ENCODE results near the gene ANKRD35.

DNA sequence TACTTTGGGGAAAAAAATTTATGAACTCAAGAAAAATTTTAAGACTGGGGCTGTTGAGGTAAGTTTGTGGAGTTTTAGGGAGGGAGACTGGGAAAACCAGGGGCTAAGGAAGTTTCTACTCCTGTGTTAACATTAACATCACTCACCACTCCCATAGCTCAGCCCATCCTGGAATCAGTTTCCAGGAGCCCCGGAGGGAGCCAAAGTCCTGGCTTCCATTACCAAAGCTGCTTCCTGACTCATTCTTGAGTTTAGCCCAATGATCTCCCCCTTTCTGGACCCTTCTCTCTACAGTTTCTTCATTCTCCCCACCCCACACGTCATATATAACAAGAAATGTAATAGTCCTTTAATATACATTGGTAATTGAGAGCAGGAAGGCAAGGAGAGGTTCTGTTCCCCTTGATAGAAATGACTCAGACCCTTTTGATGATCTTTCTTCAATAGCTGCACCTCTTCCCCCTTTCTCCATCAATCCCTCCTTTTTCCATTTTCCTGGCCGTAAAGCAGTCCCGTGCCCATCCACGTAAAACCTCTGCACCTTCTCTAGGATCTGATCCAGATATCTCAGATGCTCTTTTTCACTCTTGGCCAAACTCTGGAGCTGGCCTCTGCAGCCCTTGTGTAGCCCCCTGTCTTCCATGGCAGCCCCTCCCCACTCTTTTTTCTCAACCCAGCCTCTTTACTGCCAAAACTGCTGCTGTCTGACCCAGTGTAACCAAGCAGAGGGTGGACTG is 22.2 kb downstream of the ANKRD35 start:
- TF ChIP-seq EZH2 (optimal IDR thresholded peaks at IDR 0.05; ENCODE audit: low read depth, low read length) = no peak
- TF ChIP-seq, protein P1, sequence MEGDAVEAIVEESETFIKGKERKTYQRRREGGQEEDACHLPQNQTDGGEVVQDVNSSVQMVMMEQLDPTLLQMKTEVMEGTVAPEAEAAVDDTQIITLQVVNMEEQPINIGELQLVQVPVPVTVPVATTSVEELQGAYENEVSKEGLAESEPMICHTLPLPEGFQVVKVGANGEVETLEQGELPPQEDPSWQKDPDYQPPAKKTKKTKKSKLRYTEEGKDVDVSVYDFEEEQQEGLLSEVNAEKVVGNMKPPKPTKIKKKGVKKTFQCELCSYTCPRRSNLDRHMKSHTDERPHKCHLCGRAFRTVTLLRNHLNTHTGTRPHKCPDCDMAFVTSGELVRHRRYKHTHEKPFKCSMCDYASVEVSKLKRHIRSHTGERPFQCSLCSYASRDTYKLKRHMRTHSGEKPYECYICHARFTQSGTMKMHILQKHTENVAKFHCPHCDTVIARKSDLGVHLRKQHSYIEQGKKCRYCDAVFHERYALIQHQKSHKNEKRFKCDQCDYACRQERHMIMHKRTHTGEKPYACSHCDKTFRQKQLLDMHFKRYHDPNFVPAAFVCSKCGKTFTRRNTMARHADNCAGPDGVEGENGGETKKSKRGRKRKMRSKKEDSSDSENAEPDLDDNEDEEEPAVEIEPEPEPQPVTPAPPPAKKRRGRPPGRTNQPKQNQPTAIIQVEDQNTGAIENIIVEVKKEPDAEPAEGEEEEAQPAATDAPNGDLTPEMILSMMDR (IDR thresholded peaks at IDR 0.05; ENCODE audit: low read length) = no peak
